A549 (cell line): ENCODE data around the gene RGS5. TPM values are rescaled to one million over a fixed set of nuclear protein-coding genes. Genes with fewer than 3 reads are reported as not detected.

ENCODE experiments used
- ATAC-seq, 2 experiments: fragments of 200-7000 bp in 1 of 2; fragments of >200 bp in 1 of 2; cut with Nextera tagmentation in 1 of 2; cut with Tn5 transposase in 1 of 2; 3 replicates each; pipeline versions ENCODE4 v1.8.0 to v1.9.1; 2018 to 2020; ENCODE audit warnings: mild to moderate bottlenecking in 1 of 2, moderate library complexity in 1 of 2
- CTCF ChIA-PET: fragments of 300-600 bp; sonication (Branson Sonifier 250); formaldehyde crosslinking; extraction: SDS; loops from one replicate; lab custom pipeline; 2021; ENCODE audit warnings: antibody characterized with exemption, inconsistent platforms; lab: Yijun Ruan, JAX
- POLR2A ChIA-PET: fragments of 350-600 bp; formaldehyde crosslinking; extraction: SDS; loops from one replicate; lab custom pipeline; 2021; ENCODE audit warnings: antibody characterized with exemption, inconsistent platforms; lab: Yijun Ruan, JAX
- DNase-seq, 2 experiments: peaks; one replicate each; pipeline versions ENCODE4 v3.0.0 to v3.0.0-alpha.2; 2011 to 2016; ENCODE audit warnings: low read depth in 1 of 2, low spot score in 1 of 2
- FAIRE-seq: peaks from 2 replicates; lab custom pipeline; 2011; peaks lifted over from hg19 to GRCh38; lab: Jason Lieb, UNC
- H3K27ac ChIP-seq, 2 experiments: fragments of >200 bp; sonication (Bioruptor Twin); formaldehyde crosslinking; 3 replicates each; pipeline ENCODE4 v1.5.1; 2016 to 2017
- H3K4me1 ChIP-seq: fragments of >200 bp; sonication (Bioruptor Twin); formaldehyde crosslinking; 3 replicates; pipeline ENCODE4 v1.6.1; 2016
- H3K4me2 ChIP-seq: fragments of >200 bp; sonication (Bioruptor Twin); formaldehyde crosslinking; 3 replicates; pipeline ENCODE4 v1.6.1; 2016
- H3K4me3 ChIP-seq: fragments of >200 bp; sonication (Bioruptor Twin); formaldehyde crosslinking; 3 replicates; pipeline ENCODE4 v1.5.1; 2016
- H3K9me3 ChIP-seq: fragments of >200 bp; sonication (Bioruptor Twin); formaldehyde crosslinking; 3 replicates; pipeline ENCODE4 v1.6.1; 2016
- BHLHE40 ChIP-seq: IDR thresholded peaks from 2 replicates; pipeline ENCODE4 v1.6.1; 2012; ENCODE audit warnings: low read depth, low read length, inconsistent platforms
- CEBPB ChIP-seq, 2 experiments: fragments of >200 bp in 1 of 2; sonication (Bioruptor Twin) in 1 of 2; formaldehyde crosslinking in 1 of 2; IDR thresholded peaks; 2 replicates each; pipeline ENCODE4 v1.6.1; 2012 to 2016
- EHF ChIP-seq: fragments of 250-450 bp; sonication (Bioruptor Pico); IDR thresholded peaks from 2 replicates; pipeline ENCODE4 v1.5.0; 2020; ENCODE audit warnings: mild to moderate bottlenecking
- FOSB ChIP-seq: fragments of 250-450 bp; sonication (Bioruptor Pico); IDR thresholded peaks from 2 replicates; pipeline ENCODE4 v1.5.0; 2020; ENCODE audit warnings: mild to moderate bottlenecking, moderate library complexity
- FOXS1 ChIP-seq: fragments of 250-450 bp; sonication (Bioruptor Pico); IDR thresholded peaks from 2 replicates; pipeline ENCODE4 v1.5.0; 2020; ENCODE audit warnings: mild to moderate bottlenecking, moderate library complexity
- GATA3 ChIP-seq: IDR thresholded peaks from 2 replicates; pipeline ENCODE4 v1.6.1; 2012; ENCODE audit warnings: borderline replicate concordance
- HEYL ChIP-seq: fragments of 250-450 bp; sonication (Bioruptor Pico); IDR thresholded peaks from 2 replicates; pipeline ENCODE4 v1.8.0; 2021; ENCODE audit warnings: mild to moderate bottlenecking, moderate library complexity
- HOXA7 ChIP-seq: fragments of 250-450 bp; sonication (Bioruptor Pico); IDR thresholded peaks from 2 replicates; pipeline ENCODE4 v1.5.0; 2020; ENCODE audit warnings: mild to moderate bottlenecking, moderate library complexity
- JUNB ChIP-seq: fragments of >200 bp; sonication (Bioruptor Twin); formaldehyde crosslinking; IDR thresholded peaks from 2 replicates; pipeline ENCODE4 v1.6.1; 2016
- MAZ ChIP-seq: fragments of 150-350 bp; IDR thresholded peaks from 2 replicates; pipeline ENCODE4 v1.6.1; 2014; ENCODE audit warnings: antibody characterized with exemption, low read depth, low read length, borderline replicate concordance
- MYC ChIP-seq: IDR thresholded peaks from 2 replicates; pipeline ENCODE4 v1.6.1; 2012; ENCODE audit warnings: mild to moderate bottlenecking, inconsistent platforms, low read length, improper control_type of control experiment, borderline replicate concordance
- NFE2L2 ChIP-seq: fragments of 150-350 bp; conservative IDR thresholded peaks from 2 replicates; pipeline ENCODE4 v1.6.1; 2014; ENCODE audit warnings: low read length
- PBX3 ChIP-seq: IDR thresholded peaks from 2 replicates; pipeline ENCODE4 v1.6.1; 2012
- RAD21 ChIP-seq, 2 experiments: fragments of >200 bp in 1 of 2; sonication (Bioruptor Twin) in 1 of 2; formaldehyde crosslinking in 1 of 2; IDR thresholded peaks in 1 of 2; conservative IDR thresholded peaks in 1 of 2; 2 replicates in 1 of 2; 3 replicates in 1 of 2; pipeline ENCODE4 v1.6.1; 2012 to 2018; ENCODE audit warnings: inconsistent platforms in 1 of 2
- REST ChIP-seq: fragments of 200-600 bp; sonication (generic); IDR thresholded peaks from 2 replicates; pipeline ENCODE4 v1.6.1; 2016; ENCODE audit warnings: antibody characterized with exemption, mild to moderate bottlenecking, moderate library complexity
- SMC3 ChIP-seq: fragments of >200 bp; sonication (Bioruptor Twin); formaldehyde crosslinking; IDR thresholded peaks from 3 replicates; pipeline ENCODE4 v1.6.1; 2018; ENCODE audit warnings: inconsistent platforms
- WGBS: methylation state at CpG from one replicate; pipeline ENCODE4 v1.1.6; 2017; ENCODE audit errors: missing lambda C conversion rate; 5-methylcytosine and 5-hydroxymethylcytosine counted together
- polyA plus RNA-seq, 4 experiments: library from polyadenylated mRNA; depleted of rRNA in 3 of 4; stranded (reverse); fragments of >200 nt; fragmentation: RNase III in 1 of 4; extraction: RNeasy Plus Mini Kit Qiagen cat#74134 plus additional on column Dnase treatment in 1 of 4; gene quantifications; 2 replicates in 3 of 4; 3 replicates in 1 of 4; pipeline ENCODE4 v1.2.3, GENCODE V29; 2011 to 2017
- TF ChIP-seq, protein P1 (sequence below): fragments of 450-650 bp; IDR thresholded peaks from 2 replicates; pipeline ENCODE4 v1.6.1; 2014; ENCODE audit warnings: antibody characterized with exemption
- TF ChIP-seq, protein P2 (sequence below): fragments of >200 bp; sonication (Bioruptor Twin); formaldehyde crosslinking; IDR thresholded peaks from 3 replicates; pipeline ENCODE4 v1.5.1; 2016
- TF ChIP-seq, protein P3 (sequence below): fragments of >200 bp; sonication (Bioruptor Twin); formaldehyde crosslinking; IDR thresholded peaks from 2 replicates; pipeline ENCODE4 v1.6.1; 2016

The RGS5 gene
- polyA plus RNA-seq, 2 of the 4 experiments (the other 2 are of a cell fraction) = 2.2 to 6.5 TPM

DNA sequence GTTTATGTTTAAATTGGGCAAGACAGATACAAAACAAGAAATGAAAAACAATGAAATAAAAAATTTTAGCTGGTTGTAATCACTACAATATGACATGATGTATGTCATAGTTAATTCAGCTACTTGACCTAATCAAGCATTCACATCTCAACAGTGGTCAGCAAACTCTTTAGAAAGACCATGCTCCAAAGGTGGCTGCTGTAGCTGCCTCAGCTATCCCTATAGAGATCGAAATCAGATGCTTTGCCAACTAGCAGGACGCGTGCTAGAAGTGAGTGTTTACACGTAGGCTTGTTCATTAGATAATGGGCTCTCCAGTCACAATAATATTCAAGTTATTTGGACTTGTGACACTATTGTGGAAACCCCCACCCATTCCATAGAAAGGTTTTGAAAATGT is 25.9 kb downstream of the RGS5 start:
- POLR2A ChIA-PET = no interaction called here
- DNase-seq (no peak), ATAC-seq (no peak), FAIRE-seq (no peak)
- Histone ChIP-seq H3K4me1 (peaks cover 4% of the 10 kb centered on the region; the same call in 1 of the 3 replicates), H3K4me3 (no peak overlapping the region), H3K9me3 (no peaks in the 10 kb centered on the region), H3K4me2 (no peak overlapping the region)
- 57% methylated on average over 4 of the region's 4 CpGs for WGBS
- TF ChIP-seq CEBPB (IDR thresholded peaks at IDR 0.05) = no peak
- TF ChIP-seq, all 56 proteins: peak for 0
- no peak overlapping the region for H3K27ac ChIP-seq
- CTCF ChIA-PET = interaction anchor here (1.3 to 3.9 kb wide), 3 partner anchors 105 to 329 kb away, joined by 3 to 21 read pairs (median 9); no protein-coding TSS in a partner anchor

DNA sequence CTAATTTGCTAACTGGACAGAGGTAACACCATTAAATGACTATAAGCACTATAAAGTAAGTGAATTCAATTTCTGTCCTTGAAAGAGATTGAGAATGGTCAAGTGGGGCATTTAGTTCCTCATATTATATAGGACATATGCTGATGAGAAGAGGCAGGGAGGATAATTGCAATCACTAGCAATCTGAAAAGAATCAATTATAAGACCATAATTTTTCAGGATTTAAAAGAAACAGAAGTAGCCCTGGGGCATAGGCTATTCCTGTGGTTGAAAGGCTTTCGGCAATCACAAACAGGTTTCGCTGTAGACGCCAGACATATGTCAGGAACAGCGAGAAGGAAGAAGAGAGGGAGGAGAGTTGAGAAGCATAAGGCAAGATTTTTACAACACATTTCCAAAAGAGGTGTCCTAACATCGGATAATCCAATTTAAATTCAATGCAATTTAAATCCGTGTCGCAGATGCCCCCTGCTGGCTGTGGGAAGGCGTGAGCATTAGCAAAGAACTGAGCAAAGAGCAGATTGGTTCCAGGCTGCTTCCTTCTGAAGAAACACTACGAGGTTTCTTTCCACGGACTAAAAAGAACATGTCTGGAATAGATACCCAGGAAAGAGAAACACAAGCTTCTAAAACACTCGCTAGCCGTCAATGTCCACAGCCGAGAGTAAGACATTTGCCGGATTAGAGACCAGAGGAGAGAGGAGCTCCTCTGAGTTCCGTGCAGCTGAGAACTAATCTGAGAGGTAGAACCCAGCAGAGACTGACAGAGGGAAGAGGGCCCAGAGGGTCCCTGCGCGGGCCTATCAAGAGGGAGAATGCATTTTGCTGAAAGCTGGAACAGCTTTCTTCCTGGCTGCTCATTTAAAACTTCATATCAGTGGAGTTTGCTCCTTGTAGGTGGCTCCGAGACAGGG is 27.9 kb downstream of the RGS5 start:
- no peak overlapping the region for H3K4me3 ChIP-seq
- WGBS = 23% methylated on average over 18 of the region's 18 CpGs
- FAIRE-seq (no peak), ATAC-seq (peak; percentile 86 to 91), DNase-seq (peak; percentile 26 to 48)
- POLR2A ChIA-PET = no interaction called here
- peaks cover 4% of the 10 kb centered on the region; the same call in 1 of the 3 replicates for H3K4me1 ChIP-seq
- H3K4me2 ChIP-seq = peak overlapping the region; percentile 61
- H3K27ac ChIP-seq = no peak overlapping the region
- CTCF ChIA-PET = interaction anchor here (0.6 to 3.9 kb wide), 40 partner anchors 8 to 339 kb away, joined by 3 to 26 read pairs (median 4); partner anchors contain the start of genes CCDC190, RGS4 and RGS5
- TF ChIP-seq BHLHE40 (no peak), RAD21 (conservative IDR thresholded peaks at IDR 0.05 in 1 of 2, IDR thresholded peaks at IDR 0.05 in 1 of 2) (peak; percentile 74 to 77), MAZ (no peak), SMC3 (peak; percentile 85)
- TF ChIP-seq, protein P1, sequence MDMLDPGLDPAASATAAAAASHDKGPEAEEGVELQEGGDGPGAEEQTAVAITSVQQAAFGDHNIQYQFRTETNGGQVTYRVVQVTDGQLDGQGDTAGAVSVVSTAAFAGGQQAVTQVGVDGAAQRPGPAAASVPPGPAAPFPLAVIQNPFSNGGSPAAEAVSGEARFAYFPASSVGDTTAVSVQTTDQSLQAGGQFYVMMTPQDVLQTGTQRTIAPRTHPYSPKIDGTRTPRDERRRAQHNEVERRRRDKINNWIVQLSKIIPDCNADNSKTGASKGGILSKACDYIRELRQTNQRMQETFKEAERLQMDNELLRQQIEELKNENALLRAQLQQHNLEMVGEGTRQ = no peak
- TF ChIP-seq, protein P2, sequence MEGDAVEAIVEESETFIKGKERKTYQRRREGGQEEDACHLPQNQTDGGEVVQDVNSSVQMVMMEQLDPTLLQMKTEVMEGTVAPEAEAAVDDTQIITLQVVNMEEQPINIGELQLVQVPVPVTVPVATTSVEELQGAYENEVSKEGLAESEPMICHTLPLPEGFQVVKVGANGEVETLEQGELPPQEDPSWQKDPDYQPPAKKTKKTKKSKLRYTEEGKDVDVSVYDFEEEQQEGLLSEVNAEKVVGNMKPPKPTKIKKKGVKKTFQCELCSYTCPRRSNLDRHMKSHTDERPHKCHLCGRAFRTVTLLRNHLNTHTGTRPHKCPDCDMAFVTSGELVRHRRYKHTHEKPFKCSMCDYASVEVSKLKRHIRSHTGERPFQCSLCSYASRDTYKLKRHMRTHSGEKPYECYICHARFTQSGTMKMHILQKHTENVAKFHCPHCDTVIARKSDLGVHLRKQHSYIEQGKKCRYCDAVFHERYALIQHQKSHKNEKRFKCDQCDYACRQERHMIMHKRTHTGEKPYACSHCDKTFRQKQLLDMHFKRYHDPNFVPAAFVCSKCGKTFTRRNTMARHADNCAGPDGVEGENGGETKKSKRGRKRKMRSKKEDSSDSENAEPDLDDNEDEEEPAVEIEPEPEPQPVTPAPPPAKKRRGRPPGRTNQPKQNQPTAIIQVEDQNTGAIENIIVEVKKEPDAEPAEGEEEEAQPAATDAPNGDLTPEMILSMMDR = peak; percentile 86
- H3K9me3 ChIP-seq = no peaks in the 10 kb centered on the region

- ATAC-seq (no peak), FAIRE-seq (no peak), DNase-seq (no peak)
- ChIA-PET POLR2A (no interaction called here), CTCF (interaction anchor here (1.2 kb wide), 1 partner anchor 325 kb away, joined by 3 read pairs; no protein-coding TSS in a partner anchor)
- 40% methylated on average over 4 of the region's 4 CpGs for WGBS
- no peak overlapping the region for H3K4me3 ChIP-seq
- H3K9me3 ChIP-seq = no peaks in the 10 kb centered on the region
- H3K4me1 ChIP-seq = peaks cover 8% of the 10 kb centered on the region; the same call in 2 of the 3 replicates
- no peak overlapping the region for H3K27ac ChIP-seq
- no peak overlapping the region for H3K4me2 ChIP-seq
- TF ChIP-seq HEYL (CRISPR knock-in tag) (no peak), FOXS1 (CRISPR knock-in tag) (no peak), NFE2L2 (no peak), JUNB (no peak), MYC (no peak), HOXA7 (CRISPR knock-in tag) (no peak), PBX3 (no peak), REST (no peak), GATA3 (no peak), FOSB (CRISPR knock-in tag) (no peak), EHF (CRISPR knock-in tag) (no peak)
- TF ChIP-seq, protein P2 = no peak
- TF ChIP-seq, protein P3, sequence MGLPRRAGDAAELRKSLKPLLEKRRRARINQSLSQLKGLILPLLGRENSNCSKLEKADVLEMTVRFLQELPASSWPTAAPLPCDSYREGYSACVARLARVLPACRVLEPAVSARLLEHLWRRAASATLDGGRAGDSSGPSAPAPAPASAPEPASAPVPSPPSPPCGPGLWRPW = no peak
These were observed 29.6 kb downstream of the RGS5 start for GRCh38 chr1:163173121-163173520.
